Hepatocyte (in vitro differentiated cells): Measurements from ENCODE around the gene TNFRSF1B.

ENCODE experiments used
- EZH2 ChIP-seq: fragments of 200-600 bp; sonication (generic); IDR thresholded peaks from 2 replicates; pipeline ENCODE4 v1.6.1; 2016; ENCODE audit warnings: antibody characterized with exemption, mild to moderate bottlenecking, borderline replicate concordance
- EZH2phosphoT487 ChIP-seq: fragments of 200-600 bp; sonication (generic); IDR thresholded peaks from one replicate; pipeline ENCODE4 v1.6.1; 2018; ENCODE audit warnings: antibody characterized with exemption, mild to moderate bottlenecking, low read depth, moderate library complexity; ENCODE audit not compliant: unreplicated experiment, severe bottlenecking
- TF ChIP-seq, protein P1 (sequence below): fragments of 200-600 bp; sonication (generic); IDR thresholded peaks from 2 replicates; pipeline ENCODE4 v1.5.1; 2016; ENCODE audit warnings: antibody characterized with exemption, mild to moderate bottlenecking; ENCODE audit not compliant: poor library complexity

GRCh38 chr1:12144969-12145368 is 21.8 kb upstream of the TNFRSF1B start:
- TF ChIP-seq, protein P1, sequence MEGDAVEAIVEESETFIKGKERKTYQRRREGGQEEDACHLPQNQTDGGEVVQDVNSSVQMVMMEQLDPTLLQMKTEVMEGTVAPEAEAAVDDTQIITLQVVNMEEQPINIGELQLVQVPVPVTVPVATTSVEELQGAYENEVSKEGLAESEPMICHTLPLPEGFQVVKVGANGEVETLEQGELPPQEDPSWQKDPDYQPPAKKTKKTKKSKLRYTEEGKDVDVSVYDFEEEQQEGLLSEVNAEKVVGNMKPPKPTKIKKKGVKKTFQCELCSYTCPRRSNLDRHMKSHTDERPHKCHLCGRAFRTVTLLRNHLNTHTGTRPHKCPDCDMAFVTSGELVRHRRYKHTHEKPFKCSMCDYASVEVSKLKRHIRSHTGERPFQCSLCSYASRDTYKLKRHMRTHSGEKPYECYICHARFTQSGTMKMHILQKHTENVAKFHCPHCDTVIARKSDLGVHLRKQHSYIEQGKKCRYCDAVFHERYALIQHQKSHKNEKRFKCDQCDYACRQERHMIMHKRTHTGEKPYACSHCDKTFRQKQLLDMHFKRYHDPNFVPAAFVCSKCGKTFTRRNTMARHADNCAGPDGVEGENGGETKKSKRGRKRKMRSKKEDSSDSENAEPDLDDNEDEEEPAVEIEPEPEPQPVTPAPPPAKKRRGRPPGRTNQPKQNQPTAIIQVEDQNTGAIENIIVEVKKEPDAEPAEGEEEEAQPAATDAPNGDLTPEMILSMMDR = no peak
- TF ChIP-seq EZH2 (no peak), EZH2phosphoT487 (no peak)
